ENCODE measurements around the gene SCUBE2. TPM values are rescaled to one million over a fixed set of nuclear protein-coding genes. Genes with fewer than 3 reads are reported as not detected.
"Not testable (repeated sequence)": the region's sequence is repeated elsewhere in the genome, so short reads cannot be mapped to it uniquely, and the experiment has no call there.

SCUBE2 gene
- total RNA-seq, 1 experiment from 2014 or later = 1.4 TPM

- Histone ChIP-seq H3K27me3 (ENCODE audit: control insufficient read depth, insufficient read depth, low read length) (no peaks in the 10 kb centered on the region), H3K36me3 (replicated peaks; ENCODE audit: control insufficient read depth, insufficient read depth, low read length) (no peaks in the 10 kb centered on the region), H3K4me3 (ENCODE audit: insufficient read depth, low read depth, low read length) (no peak overlapping the region)
- no peak for DNase-seq
These were observed 32.4 kb upstream of the SCUBE2 start for GRCh38 chr11:9123595-9124304.

DNA sequence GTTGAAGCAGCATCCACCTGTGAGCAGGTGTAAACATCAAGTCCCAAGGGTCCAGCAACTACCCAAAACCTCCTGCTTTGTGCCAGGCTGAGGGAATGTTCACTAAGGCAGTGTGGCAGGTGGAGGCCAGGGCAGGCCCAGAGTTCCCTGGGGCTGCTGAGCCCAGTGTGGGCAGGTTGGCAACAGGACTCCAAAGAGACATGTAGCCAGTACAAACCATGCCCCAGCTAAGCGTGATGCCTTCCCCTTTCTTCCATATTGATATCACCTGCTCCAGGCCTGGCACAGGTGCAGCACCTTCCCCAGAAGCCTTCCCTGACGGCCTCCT is 30.0 kb upstream of the SCUBE2 start:
- no peak for DNase-seq
- Histone ChIP-seq H3K27me3 (ENCODE audit: control insufficient read depth, insufficient read depth, low read length) (no peaks in the 10 kb centered on the region), H3K36me3 (replicated peaks; ENCODE audit: control insufficient read depth, insufficient read depth, low read length) (no peaks in the 10 kb centered on the region), H3K4me3 (ENCODE audit: insufficient read depth, low read depth, low read length) (no peak overlapping the region)

DNA sequence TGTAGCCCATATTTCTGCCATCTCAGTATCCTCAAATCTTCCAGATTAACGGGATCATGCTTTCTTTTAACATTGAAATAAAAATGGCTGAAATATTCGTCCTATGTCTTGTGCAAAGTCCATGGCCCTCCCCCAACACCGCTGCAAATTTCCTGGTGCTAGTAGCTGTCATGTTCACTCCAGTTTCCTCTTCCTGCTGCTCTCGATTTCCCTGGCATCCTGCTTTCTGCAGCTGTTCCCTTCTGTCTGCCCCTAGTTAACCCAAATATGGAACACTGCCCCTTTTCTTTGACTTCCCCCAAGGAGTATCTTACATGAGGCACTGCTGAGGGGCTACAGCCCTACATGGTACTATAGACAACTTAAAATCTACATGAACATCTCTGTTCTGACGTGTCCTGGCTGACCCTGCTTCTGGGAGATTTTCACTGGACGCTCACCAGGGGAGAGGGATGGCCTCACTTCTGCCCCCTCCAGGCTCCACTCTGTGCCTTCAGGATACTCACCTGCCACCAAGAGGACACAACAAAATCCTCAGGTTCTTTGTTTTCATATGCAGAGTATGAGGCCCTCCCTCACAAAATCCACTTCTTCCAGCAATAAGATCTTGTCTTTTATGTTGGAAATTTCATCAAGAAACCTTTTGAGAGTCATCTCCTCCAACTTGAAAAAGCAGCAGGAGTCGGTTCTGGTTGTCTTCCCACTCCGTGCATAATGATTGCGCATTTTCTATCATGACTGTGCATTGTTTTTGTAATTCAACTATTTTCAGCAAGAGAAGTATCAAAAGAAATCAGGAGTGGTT is 29.5 kb upstream of the SCUBE2 start:
- no peak overlapping the region for H3K4me3 ChIP-seq (ENCODE audit: insufficient read depth, low read depth, low read length)
- peak; percentile 77 for DNase-seq
- H3K27me3 ChIP-seq (ENCODE audit: control insufficient read depth, insufficient read depth, low read length) = no peaks in the 10 kb centered on the region
- no peaks in the 10 kb centered on the region for H3K36me3 ChIP-seq (replicated peaks; ENCODE audit: control insufficient read depth, insufficient read depth, low read length)

DNA sequence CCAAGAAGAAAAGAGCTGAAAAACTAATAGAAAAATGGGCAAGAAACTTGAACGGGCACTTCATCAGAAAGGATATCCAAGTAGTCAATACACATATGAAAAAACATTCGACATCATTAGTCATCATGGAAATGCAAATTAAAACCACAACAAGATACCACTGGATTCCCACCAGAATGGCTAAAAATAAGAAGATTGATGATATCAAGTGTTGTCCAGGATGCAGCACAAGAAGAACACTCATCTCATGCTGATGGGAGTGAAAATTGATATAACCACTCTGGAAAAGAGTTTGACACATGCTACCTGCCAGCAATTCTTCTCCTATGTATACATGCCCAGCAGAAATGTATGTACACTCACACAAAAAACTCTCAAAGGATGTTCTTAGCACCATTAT is 26.9 kb upstream of the SCUBE2 start:
- no peak for DNase-seq
- no peak overlapping the region for H3K4me3 ChIP-seq (ENCODE audit: insufficient read depth, low read depth, low read length)
- H3K36me3 ChIP-seq (replicated peaks; ENCODE audit: control insufficient read depth, insufficient read depth, low read length) = no peaks in the 10 kb centered on the region
- H3K27me3 ChIP-seq (ENCODE audit: control insufficient read depth, insufficient read depth, low read length) = no peaks in the 10 kb centered on the region

DNA sequence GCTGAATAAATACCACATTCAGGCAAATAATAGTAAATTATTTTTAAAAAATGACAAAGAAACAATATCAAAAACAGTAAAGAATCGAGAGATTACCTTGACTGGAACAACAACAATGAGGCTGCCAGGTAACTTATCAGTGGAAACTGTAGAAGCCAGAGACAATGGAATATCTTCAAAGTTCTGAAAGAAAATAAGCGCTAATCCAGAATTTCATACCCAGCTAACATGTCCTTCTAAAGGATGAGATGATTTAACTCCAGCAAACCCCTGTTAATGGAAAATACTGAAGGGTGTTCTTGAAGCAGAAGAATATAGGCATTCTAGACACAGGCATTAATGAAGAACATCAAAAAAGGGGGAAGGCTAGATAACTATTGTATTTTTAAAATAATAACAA is 20.7 kb upstream of the SCUBE2 start:
- no peaks in the 10 kb centered on the region for H3K36me3 ChIP-seq (replicated peaks; ENCODE audit: control insufficient read depth, insufficient read depth, low read length)
- DNase-seq = no peak
- no peaks in the 10 kb centered on the region for H3K27me3 ChIP-seq (ENCODE audit: control insufficient read depth, insufficient read depth, low read length)
- H3K4me3 ChIP-seq (ENCODE audit: insufficient read depth, low read depth, low read length) = no peak overlapping the region

DNA sequence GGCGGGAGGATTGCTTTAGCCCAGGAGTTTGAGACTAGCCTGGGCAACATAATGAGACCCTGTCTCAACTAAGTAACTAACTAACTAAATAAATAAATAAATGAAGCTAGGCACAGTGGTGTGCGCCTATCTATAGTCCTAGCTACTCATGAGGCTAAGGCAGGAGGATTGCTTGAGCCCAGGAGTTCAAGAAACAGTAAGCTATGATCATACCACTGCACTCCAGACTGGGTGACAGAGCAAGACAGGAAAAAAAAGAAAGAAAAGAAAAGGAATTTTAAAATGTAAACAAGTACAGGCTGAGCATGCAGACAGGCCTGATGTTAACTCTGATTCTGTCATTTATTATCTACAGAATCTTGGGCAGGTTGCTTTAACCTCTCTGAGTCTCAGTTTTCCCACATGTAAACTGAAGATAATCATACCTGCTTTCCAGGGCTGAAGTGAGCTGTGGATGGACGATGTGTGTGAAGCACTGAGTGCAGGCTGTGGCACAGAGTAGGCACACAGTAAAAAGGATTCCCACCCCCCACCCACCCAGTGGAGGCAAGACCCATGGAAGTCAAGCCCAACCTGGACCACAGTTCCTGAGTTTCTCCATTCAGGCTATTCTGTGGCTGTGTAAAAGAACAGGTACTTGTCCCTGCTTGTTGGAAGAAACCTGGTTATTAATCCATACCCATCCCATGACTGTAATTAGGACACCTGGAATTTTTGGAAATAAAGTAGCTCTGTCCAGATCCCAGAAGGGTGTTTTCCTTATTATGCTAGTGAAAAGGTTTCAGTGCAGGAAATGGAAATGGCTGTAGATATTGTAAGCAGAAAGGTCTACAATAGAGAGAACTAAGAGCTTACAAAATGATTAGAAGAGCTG is 18.7 kb upstream of the SCUBE2 start:
- H3K27me3 ChIP-seq (ENCODE audit: control insufficient read depth, insufficient read depth, low read length) = no peaks in the 10 kb centered on the region

DNA sequence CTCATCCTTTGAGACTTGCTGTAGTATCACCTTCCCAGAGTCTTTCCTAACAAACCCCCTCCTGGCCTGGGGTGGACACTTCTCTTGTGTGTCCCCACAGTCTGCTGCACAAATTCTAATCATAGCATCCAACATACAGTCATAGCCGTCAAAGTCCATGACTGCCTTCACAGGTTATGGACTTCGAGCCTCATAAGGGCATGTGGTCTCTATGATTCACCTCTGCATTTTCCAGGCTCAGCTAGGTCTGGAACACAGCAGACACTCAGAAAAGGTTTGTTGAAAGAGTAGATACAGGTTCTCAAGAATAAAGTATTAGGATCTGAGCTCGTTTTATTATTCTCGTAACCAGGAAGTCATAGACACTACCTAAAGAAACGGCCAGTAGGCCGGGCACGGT is 13.2 kb upstream of the SCUBE2 start:
- no peak overlapping the region for H3K4me3 ChIP-seq (ENCODE audit: insufficient read depth, low read depth, low read length)
- no peak for DNase-seq
- no peaks in the 10 kb centered on the region for H3K36me3 ChIP-seq (replicated peaks; ENCODE audit: control insufficient read depth, insufficient read depth, low read length)
- H3K27me3 ChIP-seq (ENCODE audit: control insufficient read depth, insufficient read depth, low read length) = no peaks in the 10 kb centered on the region

More for the DNA sequence above, 18.7 kb upstream of the SCUBE2 start:
- Histone ChIP-seq H3K36me3 (replicated peaks; ENCODE audit: control insufficient read depth, insufficient read depth, low read length) (no peaks in the 10 kb centered on the region), H3K4me3 (ENCODE audit: insufficient read depth, low read depth, low read length) (no peak overlapping the region)
- no peak for DNase-seq

DNA sequence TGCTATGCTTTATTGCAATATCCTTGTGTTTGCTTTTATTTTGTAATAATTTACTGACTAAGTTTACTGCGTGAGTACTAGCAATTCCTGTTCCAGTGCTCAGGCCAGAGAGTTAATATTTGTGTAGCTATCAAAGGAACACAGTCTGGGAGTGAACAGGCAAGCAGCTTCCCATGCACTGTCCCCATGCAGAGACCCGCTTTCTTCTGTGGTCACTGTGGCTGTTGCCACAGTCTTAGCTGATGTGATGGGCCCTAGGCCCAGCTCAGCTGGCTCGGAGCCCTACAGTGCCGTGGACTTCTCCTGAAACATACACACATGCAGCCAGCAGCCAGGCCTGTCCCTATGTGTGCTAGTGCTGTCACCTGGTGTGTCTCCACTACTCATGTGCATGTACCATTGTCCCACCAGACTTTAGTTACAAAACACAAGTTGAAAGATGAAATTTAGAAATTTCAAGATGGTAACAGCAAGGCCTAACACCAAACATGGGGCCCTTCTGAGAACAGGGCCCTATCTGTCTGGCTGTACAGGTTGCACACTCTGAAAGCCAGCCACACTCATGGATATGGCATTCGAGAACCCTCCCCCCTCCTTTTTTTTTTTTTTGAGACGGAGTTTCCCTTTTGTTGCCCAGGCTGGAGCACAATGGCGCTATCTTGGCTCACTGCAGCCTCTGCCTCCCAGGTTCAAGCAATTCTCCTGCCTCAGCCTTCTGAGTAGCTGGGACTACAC is 12.3 kb upstream of the SCUBE2 start:
- H3K36me3 ChIP-seq (replicated peaks; ENCODE audit: control insufficient read depth, insufficient read depth, low read length) = no peaks in the 10 kb centered on the region
- H3K4me3 ChIP-seq (ENCODE audit: insufficient read depth, low read depth, low read length) = no peak overlapping the region
- H3K27me3 ChIP-seq (ENCODE audit: control insufficient read depth, insufficient read depth, low read length) = no peaks in the 10 kb centered on the region
- no peak for DNase-seq

- no peaks in the 10 kb centered on the region for H3K36me3 ChIP-seq (replicated peaks; ENCODE audit: control insufficient read depth, insufficient read depth, low read length)
- H3K27me3 ChIP-seq (ENCODE audit: control insufficient read depth, insufficient read depth, low read length) = no peaks in the 10 kb centered on the region; the same call in 1 of the 2 replicates
- no peak overlapping the region for H3K4me3 ChIP-seq (ENCODE audit: insufficient read depth, low read depth, low read length)
- no peak for DNase-seq
These were observed 8.2 kb upstream of the SCUBE2 start for GRCh38 chr11:9099617-9100016.

DNA sequence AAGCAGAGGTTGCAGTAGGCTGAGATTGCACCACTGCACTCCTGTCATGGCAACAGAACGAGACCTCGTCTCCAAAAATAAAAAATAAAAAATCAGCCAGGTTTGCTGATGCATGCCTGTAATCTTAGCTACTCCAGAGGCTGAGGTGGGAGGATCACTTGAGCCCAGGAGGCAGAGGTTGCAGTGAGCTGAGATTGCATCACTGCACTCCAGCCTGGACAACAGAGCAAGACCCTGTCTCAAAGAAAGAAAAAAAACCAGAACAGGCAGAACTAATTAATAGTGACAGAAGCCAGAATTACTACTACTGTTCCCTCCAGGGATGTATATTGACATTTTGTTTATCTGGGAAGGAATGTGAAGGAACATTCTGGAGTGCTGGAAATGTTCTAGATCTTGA is 7.1 kb upstream of the SCUBE2 start:
- H3K27me3 ChIP-seq (ENCODE audit: control insufficient read depth, insufficient read depth, low read length); DNase-seq; H3K4me3 ChIP-seq (ENCODE audit: insufficient read depth, low read depth, low read length); H3K36me3 ChIP-seq (replicated peaks; ENCODE audit: control insufficient read depth, insufficient read depth, low read length): not testable (repeated sequence)

- not testable (repeated sequence) for H3K27me3 ChIP-seq (ENCODE audit: control insufficient read depth, insufficient read depth, low read length); DNase-seq; H3K36me3 ChIP-seq (replicated peaks; ENCODE audit: control insufficient read depth, insufficient read depth, low read length); H3K4me3 ChIP-seq (ENCODE audit: insufficient read depth, low read depth, low read length)
These were observed 6.0 kb upstream of the SCUBE2 start for GRCh38 chr11:9097186-9097943.

- Histone ChIP-seq H3K36me3 (replicated peaks; ENCODE audit: control insufficient read depth, insufficient read depth, low read length) (no peaks in the 10 kb centered on the region), H3K27me3 (ENCODE audit: control insufficient read depth, insufficient read depth, low read length) (peaks cover 11% of the 10 kb centered on the region), H3K4me3 (ENCODE audit: insufficient read depth, low read depth, low read length) (no peak overlapping the region)
- no peak for DNase-seq
These were observed 5.0 kb upstream of the SCUBE2 start for GRCh38 chr11:9096427-9096826.

DNA sequence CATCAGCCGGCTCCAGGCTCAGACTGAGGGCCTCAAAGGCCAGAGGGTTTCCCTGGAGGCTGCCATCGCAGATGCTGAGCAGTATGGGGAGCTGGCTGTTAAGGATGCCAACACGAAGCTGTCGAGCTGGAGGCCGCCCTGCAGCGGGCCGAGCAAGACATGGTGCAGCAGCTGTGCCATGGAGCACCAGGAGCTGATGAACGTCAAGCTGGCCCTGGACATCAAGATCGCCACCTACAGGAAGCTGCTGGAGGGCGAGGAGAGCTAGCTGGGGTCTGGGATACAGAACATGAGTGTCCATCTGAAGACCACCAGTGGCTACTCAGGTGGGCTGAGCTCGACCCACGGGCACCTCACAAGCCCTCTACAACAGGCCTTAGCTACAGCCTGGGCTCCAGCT is 4.0 kb upstream of the SCUBE2 start:
- peak; percentile 53 for DNase-seq
- Histone ChIP-seq H3K4me3 (ENCODE audit: insufficient read depth, low read depth, low read length) (no peak overlapping the region), H3K36me3 (replicated peaks; ENCODE audit: control insufficient read depth, insufficient read depth, low read length) (no peaks in the 10 kb centered on the region), H3K27me3 (ENCODE audit: control insufficient read depth, insufficient read depth, low read length) (peaks cover 19% of the 10 kb centered on the region)

DNA sequence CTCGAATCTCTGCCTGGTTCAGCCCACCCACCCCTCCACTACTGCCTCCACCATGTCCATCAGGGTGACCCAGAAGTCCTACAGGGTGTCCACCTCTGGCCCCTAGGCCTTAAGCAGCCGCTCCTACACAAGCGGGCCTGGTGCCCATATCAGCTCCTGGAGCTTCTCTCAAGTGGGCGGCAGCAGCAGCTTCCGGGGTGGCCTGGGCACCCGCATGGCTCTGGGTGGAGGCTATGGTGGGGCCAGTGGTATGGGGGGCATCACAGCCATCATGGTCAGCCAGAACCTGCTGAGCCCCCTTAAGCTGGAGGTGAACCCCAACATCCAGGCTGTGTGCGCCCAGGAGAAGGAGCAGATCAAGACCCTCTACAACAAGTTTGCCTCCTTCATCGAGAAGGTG is 3.0 kb upstream of the SCUBE2 start:
- Histone ChIP-seq H3K36me3 (replicated peaks; ENCODE audit: control insufficient read depth, insufficient read depth, low read length) (no peaks in the 10 kb centered on the region), H3K27me3 (ENCODE audit: control insufficient read depth, insufficient read depth, low read length) (peaks cover 28% of the 10 kb centered on the region), H3K4me3 (ENCODE audit: insufficient read depth, low read depth, low read length) (no peak overlapping the region)
- DNase-seq = no peak
